Measurements from ENCODE around the gene SHANK1.

Gene SHANK1

DNA sequence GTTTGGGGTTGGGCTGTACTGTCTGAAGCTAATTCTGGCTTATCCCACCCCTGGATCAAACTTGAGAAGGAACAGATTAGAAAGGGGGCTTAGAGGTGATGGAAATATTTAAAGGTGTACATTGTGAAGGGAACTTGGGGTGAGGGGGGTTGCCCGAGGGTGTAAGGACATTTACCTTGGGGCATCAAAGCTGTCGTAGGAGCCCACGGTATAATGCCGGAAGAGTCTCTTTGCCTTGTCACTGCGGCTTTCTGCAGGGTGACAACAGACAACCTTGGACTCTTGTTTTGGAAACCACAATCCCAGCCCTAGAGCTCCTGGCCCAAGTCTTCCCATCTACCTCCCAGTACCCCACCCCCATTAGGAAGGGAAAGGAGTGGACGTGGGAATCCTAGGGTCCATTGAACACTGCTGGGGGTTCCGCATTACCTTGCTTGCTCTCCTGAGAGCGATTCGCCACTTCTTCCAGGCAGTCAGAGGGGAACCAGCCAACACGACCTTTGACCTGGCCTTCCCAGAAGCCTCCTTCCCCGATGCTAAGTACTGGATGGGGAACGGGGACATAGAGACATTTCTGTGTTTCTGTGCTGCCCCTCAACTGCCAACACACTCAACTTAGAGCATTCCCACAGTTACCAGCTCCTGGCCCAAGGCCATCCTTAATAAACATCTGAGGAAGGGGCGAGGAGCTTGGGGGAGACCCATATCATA lies 22.0 kb downstream of the SHANK1 start:
- Histone ChIP-seq H3K9me3 (ENCODE audit: insufficient read depth, low read length) (no peaks in the 10 kb centered on the region), H3K79me2 (ENCODE audit: low read length) (no peaks in the 10 kb centered on the region), H2AFZ (ENCODE audit: low read depth, low read length) (no peak overlapping the region), H3K27me3 (ENCODE audit: low read depth, low read length) (peaks cover 29% of the 10 kb centered on the region), H3K4me3 (ENCODE audit: low read length) (no peak overlapping the region), H4K20me1 (ENCODE audit: insufficient read depth, low read length) (no peaks in the 10 kb centered on the region), H3K4me1 (ENCODE audit: low read length) (no peaks in the 10 kb centered on the region), H3K9ac (ENCODE audit: low read length) (no peak overlapping the region), H3K27ac (ENCODE audit: low read length) (no peak overlapping the region), H3K4me2 (ENCODE audit: low read length) (no peak overlapping the region), H3K36me3 (replicated peaks; ENCODE audit: low read depth, low read length) (no peaks in the 10 kb centered on the region)
- TF ChIP-seq, protein P1, sequence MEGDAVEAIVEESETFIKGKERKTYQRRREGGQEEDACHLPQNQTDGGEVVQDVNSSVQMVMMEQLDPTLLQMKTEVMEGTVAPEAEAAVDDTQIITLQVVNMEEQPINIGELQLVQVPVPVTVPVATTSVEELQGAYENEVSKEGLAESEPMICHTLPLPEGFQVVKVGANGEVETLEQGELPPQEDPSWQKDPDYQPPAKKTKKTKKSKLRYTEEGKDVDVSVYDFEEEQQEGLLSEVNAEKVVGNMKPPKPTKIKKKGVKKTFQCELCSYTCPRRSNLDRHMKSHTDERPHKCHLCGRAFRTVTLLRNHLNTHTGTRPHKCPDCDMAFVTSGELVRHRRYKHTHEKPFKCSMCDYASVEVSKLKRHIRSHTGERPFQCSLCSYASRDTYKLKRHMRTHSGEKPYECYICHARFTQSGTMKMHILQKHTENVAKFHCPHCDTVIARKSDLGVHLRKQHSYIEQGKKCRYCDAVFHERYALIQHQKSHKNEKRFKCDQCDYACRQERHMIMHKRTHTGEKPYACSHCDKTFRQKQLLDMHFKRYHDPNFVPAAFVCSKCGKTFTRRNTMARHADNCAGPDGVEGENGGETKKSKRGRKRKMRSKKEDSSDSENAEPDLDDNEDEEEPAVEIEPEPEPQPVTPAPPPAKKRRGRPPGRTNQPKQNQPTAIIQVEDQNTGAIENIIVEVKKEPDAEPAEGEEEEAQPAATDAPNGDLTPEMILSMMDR (IDR thresholded peaks at IDR 0.05; ENCODE audit: low read depth, low read length): no peak
- no peak for TF ChIP-seq EZH2phosphoT487 (IDR thresholded peaks at IDR 0.05; ENCODE audit: low read depth)

DNA sequence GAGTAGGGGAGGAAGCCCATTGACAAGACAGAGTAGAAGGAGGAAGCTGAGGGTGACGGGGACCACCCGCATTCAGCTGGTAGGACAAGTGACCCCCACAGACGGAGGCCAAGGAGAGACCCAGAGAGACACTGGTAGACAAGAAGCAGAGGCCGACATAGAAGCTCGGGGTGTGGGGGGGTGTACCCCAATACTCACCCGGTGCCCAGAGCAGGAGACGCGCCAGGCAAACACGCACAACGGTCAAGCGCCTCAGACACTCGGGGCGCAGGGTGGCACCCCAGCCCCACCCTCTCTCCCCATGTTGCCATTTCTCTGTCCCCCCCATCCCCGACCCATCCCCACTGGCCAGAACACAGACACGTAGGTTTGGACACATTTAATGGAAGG lies 23.5 kb downstream of the SHANK1 start:
- Histone ChIP-seq H3K9me3 (ENCODE audit: insufficient read depth, low read length) (no peaks in the 10 kb centered on the region), H3K79me2 (ENCODE audit: low read length) (no peaks in the 10 kb centered on the region), H3K27ac (ENCODE audit: low read length) (no peak overlapping the region), H4K20me1 (ENCODE audit: insufficient read depth, low read length) (no peaks in the 10 kb centered on the region), H3K9ac (ENCODE audit: low read length) (no peak overlapping the region), H3K4me2 (ENCODE audit: low read length) (no peak overlapping the region), H3K27me3 (ENCODE audit: low read depth, low read length) (peaks cover 34% of the 10 kb centered on the region), H3K36me3 (replicated peaks; ENCODE audit: low read depth, low read length) (no peaks in the 10 kb centered on the region), H2AFZ (ENCODE audit: low read depth, low read length) (no peak overlapping the region), H3K4me3 (ENCODE audit: low read length) (no peak overlapping the region), H3K4me1 (ENCODE audit: low read length) (no peaks in the 10 kb centered on the region)
- TF ChIP-seq, protein P1 (IDR thresholded peaks at IDR 0.05; ENCODE audit: low read depth, low read length): no peak
- no peak for TF ChIP-seq EZH2phosphoT487 (IDR thresholded peaks at IDR 0.05; ENCODE audit: low read depth)

DNA sequence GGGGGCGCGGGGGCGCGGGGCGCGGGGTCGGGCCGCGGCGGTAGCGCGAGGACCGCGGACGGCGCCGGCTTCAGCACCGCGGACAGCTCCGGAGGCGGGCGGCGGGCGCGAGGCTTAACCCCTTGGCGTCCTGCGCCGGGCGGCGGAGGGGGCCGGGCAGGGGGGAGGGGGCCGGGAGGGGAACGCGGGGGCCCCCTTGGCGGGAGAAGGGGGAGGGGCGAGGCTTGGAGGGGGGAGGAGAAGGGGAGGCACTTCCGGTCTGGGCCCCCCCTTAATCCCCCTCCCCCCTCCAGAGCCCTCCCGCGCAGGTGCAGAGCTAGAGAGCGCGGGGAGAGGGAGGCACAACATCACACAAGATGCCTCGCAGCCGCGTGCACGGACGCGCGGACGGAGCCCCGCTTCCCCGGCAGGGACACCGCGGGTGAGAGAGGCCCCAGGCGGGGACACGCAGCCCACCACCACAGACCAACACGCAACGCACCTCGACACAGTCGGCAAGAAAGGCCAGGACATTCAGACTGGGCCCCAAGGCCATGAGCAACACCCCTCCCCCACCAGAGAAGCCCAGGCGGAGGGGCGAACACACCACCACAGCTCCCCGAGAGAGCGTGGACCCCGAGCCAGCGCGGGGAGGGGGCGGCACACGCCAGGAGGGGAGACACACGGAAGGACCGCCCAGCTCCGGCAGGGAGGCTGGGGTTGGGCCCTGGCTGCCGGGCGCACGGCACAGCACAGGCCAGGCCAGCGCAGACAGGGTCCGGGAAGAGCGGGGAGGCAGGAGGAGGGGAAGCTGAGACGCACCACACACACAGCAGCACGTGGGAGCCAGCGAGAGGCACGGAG lies 24.1 kb downstream of the SHANK1 start:
- H4K20me1 ChIP-seq (ENCODE audit: insufficient read depth, low read length): no peaks in the 10 kb centered on the region
- no peak overlapping the region for H3K4me2 ChIP-seq (ENCODE audit: low read length)
- no peak overlapping the region for H3K4me3 ChIP-seq (ENCODE audit: low read length)
- H3K27ac ChIP-seq (ENCODE audit: low read length): no peak overlapping the region
- H3K27me3 ChIP-seq (ENCODE audit: low read depth, low read length): peaks cover 34% of the 10 kb centered on the region
- H2AFZ ChIP-seq (ENCODE audit: low read depth, low read length): no peak overlapping the region
- H3K9ac ChIP-seq (ENCODE audit: low read length): no peak overlapping the region
- no peaks in the 10 kb centered on the region for H3K9me3 ChIP-seq (ENCODE audit: insufficient read depth, low read length)
- H3K4me1 ChIP-seq (ENCODE audit: low read length): no peaks in the 10 kb centered on the region
- H3K36me3 ChIP-seq (replicated peaks; ENCODE audit: low read depth, low read length): no peaks in the 10 kb centered on the region
- no peaks in the 10 kb centered on the region for H3K79me2 ChIP-seq (ENCODE audit: low read length)
- no peak for TF ChIP-seq EZH2phosphoT487 (IDR thresholded peaks at IDR 0.05; ENCODE audit: low read depth)
- TF ChIP-seq, protein P1 (IDR thresholded peaks at IDR 0.05; ENCODE audit: low read depth, low read length): no peak

DNA sequence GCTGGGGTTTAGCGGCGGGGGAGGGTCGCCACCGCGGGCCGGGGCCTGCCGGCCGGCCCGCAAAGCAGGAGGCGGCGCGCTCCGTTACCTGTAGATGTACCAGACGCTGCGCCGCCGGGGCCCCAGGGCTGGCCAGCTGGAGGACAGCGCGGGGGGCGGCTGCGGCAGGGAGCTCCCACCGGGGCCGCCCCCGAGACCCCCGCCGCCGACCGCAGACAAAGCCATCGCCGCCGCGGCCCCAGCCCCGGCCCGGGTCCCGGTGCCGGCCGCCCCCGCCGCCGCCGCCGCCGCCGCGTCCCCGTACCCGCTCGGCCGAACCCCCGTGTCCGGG lies 24.8 kb downstream of the SHANK1 start:
- peaks cover 28% of the 10 kb centered on the region for H3K27me3 ChIP-seq (ENCODE audit: low read depth, low read length)
- H3K27ac ChIP-seq (ENCODE audit: low read length): no peak overlapping the region
- no peaks in the 10 kb centered on the region for H3K79me2 ChIP-seq (ENCODE audit: low read length)
- H3K4me3 ChIP-seq (ENCODE audit: low read length): no peak overlapping the region
- H3K9me3 ChIP-seq (ENCODE audit: insufficient read depth, low read length): no peaks in the 10 kb centered on the region
- no peaks in the 10 kb centered on the region for H3K36me3 ChIP-seq (replicated peaks; ENCODE audit: low read depth, low read length)
- no peak for TF ChIP-seq EZH2phosphoT487 (IDR thresholded peaks at IDR 0.05; ENCODE audit: low read depth)
- TF ChIP-seq, protein P1 (IDR thresholded peaks at IDR 0.05; ENCODE audit: low read depth, low read length): no peak
- no peak overlapping the region for H2AFZ ChIP-seq (ENCODE audit: low read depth, low read length)
- no peaks in the 10 kb centered on the region for H4K20me1 ChIP-seq (ENCODE audit: insufficient read depth, low read length)
- H3K9ac ChIP-seq (ENCODE audit: low read length): no peak overlapping the region
- no peaks in the 10 kb centered on the region for H3K4me1 ChIP-seq (ENCODE audit: low read length)
- no peak overlapping the region for H3K4me2 ChIP-seq (ENCODE audit: low read length)
